SJSA1 (cell line): ENCODE results near the gene TP53TG5. TPM values are rescaled to one million over a fixed set of nuclear protein-coding genes. Genes with fewer than 3 reads are reported as not detected.

Source experiments
- DNase-seq, 2 experiments: peaks; one replicate each; pipeline ENCODE4 v3.0.0-alpha.2; 2015 to 2020; ENCODE audit warnings: low spot score in 2 of 2, low read depth in 1 of 2
- H3K27ac ChIP-seq: fragments of 250-450 bp; sonication (Bioruptor Pico); 2 replicates; pipeline ENCODE4 v1.5.1; 2020; ENCODE audit warnings: mild to moderate bottlenecking, moderate library complexity
- H3K27me3 ChIP-seq: fragments of 250-450 bp; sonication (Bioruptor Pico); replicated peaks from 2 replicates; pipeline ENCODE4 v1.5.1; 2020; ENCODE audit warnings: mild to moderate bottlenecking, moderate library complexity
- H3K36me3 ChIP-seq: fragments of 250-450 bp; sonication (Bioruptor Pico); 2 replicates; pipeline ENCODE4 v1.5.1; 2020; ENCODE audit warnings: mild to moderate bottlenecking
- H3K4me1 ChIP-seq: fragments of 250-450 bp; sonication (Bioruptor Pico); replicated peaks from 2 replicates; pipeline ENCODE4 v1.6.1; 2021; ENCODE audit warnings: mild to moderate bottlenecking
- H3K4me3 ChIP-seq: fragments of 250-450 bp; sonication (Bioruptor Pico); 2 replicates; pipeline ENCODE4 v1.5.1; 2020; ENCODE audit warnings: mild to moderate bottlenecking
- H3K9me3 ChIP-seq: fragments of 250-450 bp; sonication (Bioruptor Pico); replicated peaks from 2 replicates; pipeline ENCODE4 v1.5.1; 2020; ENCODE audit warnings: mild to moderate bottlenecking
- total RNA-seq: library from RNA; depleted of rRNA; stranded (reverse); fragments of >200 nt; shearing (Covaris generic); gene quantifications from 2 replicates; pipeline ENCODE4 v1.2.3, GENCODE V29; 2014

Gene TP53TG5
- total RNA-seq, 1 experiment from 2014 or later, result not detected

GRCh38 chr20:45368221-45368980 is 9.7 kb downstream of the TP53TG5 start:
- Histone ChIP-seq H3K27me3 (no peaks in the 10 kb centered on the region), H3K36me3 (peaks cover 8% of the 10 kb centered on the region), H3K27ac (no peak overlapping the region), H3K9me3 (no peaks in the 10 kb centered on the region), H3K4me1 (peaks cover 5% of the 10 kb centered on the region), H3K4me3 (no peak overlapping the region)
- no peak for DNase-seq

DNA sequence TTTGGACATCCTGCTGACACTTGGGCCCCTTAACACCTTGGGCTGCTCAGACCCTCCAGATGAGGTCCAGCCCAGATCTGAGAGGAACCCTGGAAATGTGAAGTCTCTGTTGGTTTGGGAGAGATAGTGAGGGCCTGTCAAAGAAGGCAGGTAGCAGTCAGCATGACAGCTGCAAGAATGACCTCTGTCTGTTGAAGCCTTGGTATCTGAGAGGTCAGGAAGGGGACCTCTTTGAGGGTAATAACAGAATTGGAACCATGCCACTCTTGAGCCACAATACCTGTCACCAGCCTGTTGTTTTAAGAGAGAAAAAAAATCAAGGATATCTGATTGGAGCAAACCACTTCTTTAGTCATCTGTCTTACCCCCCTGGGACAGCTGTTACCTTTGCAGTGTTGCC is 11.0 kb downstream of the TP53TG5 start:
- Histone ChIP-seq H3K4me1 (peaks cover 9% of the 10 kb centered on the region), H3K36me3 (peaks cover 8% of the 10 kb centered on the region), H3K9me3 (no peaks in the 10 kb centered on the region), H3K27ac (no peak overlapping the region), H3K4me3 (no peak overlapping the region), H3K27me3 (no peaks in the 10 kb centered on the region)
- DNase-seq, result no peak

GRCh38 chr20:45366631-45367030 is 11.5 kb downstream of the TP53TG5 start:
- Histone ChIP-seq H3K4me1 (peaks cover 9% of the 10 kb centered on the region), H3K4me3 (no peak overlapping the region), H3K36me3 (peaks cover 8% of the 10 kb centered on the region), H3K27me3 (no peaks in the 10 kb centered on the region), H3K27ac (no peak overlapping the region), H3K9me3 (no peaks in the 10 kb centered on the region)
- no peak for DNase-seq

DNA sequence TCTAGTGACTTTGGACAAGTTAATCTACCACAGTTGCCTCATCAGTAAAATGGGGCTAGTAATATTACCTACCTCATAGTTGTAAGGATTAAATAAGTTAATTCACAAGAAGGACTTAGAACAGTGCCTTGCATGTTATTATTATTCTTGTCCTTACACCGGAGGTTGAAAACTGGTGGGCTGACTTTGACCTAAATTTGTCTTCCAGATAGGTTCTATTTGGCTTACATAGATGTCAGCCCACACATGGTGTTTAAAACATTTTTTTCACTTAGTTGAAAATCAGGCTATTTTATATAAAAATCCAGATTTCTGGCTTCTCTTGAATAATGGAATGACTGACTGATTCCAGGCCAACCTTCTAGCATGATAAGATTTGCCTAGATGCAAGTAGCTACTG is 11.9 kb downstream of the TP53TG5 start:
- Histone ChIP-seq H3K4me1 (peaks cover 9% of the 10 kb centered on the region), H3K27me3 (no peaks in the 10 kb centered on the region), H3K36me3 (peaks cover 8% of the 10 kb centered on the region), H3K9me3 (no peaks in the 10 kb centered on the region), H3K4me3 (no peak overlapping the region), H3K27ac (no peak overlapping the region)
- no peak for DNase-seq

DNA sequence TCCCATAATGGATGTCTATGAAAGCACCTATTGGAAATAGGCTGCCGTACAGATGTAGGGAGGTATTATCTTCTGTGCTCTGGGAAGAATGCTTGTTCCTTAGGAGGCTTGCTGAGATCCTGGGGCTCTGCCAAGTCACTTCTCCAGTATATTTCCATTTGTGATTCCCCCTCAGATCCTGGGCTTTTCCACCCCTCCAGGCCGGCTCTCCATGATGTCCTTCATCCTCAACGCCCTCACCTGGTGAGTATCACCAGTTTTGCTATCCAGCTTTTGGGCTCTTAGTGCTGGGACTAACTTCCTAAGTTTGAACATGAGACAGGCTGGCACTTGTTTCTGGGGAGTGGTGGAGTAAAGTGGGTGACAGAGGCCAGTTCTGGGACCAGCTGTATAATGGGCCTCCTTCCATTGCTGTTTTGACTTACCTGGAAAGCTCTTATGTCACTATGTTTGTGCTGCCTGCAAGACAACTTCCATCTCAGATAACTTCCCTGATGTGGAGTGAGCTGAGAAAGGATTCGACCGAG is 12.6 kb downstream of the TP53TG5 start:
- H3K9me3 ChIP-seq, result no peaks in the 10 kb centered on the region
- H3K4me3 ChIP-seq, result no peak overlapping the region
- H3K27me3 ChIP-seq, result no peaks in the 10 kb centered on the region
- H3K4me1 ChIP-seq, result peaks cover 15% of the 10 kb centered on the region
- no peak overlapping the region for H3K27ac ChIP-seq
- no peak for DNase-seq
- H3K36me3 ChIP-seq, result peaks cover 8% of the 10 kb centered on the region

DNA sequence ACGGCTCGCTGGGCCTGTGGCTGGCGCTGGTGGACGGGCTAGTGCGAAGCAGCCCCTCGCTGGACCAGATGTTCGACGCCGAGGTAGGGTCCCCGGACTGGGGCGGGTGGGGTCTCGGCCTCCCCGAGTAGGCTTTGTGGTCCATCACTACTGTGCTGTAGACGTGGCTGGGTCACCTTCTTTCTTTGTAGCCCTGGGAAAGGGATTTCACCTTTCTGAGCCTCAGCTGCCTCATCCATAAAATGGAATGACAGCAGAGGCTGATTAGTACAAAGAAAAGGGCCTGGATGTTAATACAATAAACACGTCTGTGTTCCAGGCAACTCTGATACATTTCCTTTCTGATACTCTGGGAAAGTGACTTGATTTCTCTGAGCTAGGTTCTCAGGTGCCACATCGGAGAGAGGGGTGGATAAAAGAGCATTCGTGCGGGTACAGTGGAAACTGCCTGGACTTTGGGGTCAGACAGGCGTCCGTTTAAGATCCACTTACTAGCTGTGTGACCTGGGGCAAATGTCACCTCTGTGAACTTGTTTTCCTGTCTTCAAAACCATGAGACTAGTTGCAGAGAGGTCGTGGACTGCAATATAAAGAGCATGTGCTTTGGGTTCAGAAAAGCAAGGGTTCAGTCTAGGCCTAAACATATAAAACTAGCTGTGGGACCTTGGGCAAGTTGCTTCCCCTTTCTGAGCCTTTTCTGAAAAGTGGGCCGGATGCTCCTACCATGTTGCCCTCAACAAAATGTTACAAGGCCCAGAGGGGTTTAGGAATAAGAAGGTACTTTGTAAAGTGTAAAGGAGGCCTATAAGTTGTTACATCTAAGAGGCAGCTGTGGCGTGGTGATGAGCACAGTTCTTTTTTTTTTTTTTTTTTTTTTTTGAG is 14.3 kb downstream of the TP53TG5 start:
- Histone ChIP-seq H3K27ac (peak overlapping the region; percentile 74; the same call in 1 of the 2 replicates), H3K36me3 (peaks cover 8% of the 10 kb centered on the region), H3K4me3 (peak overlapping the region; percentile 58), H3K4me1 (peaks cover 31% of the 10 kb centered on the region), H3K9me3 (no peaks in the 10 kb centered on the region), H3K27me3 (no peaks in the 10 kb centered on the region)
- DNase-seq, result no peak

GRCh38 chr20:45362804-45363610 is 15.1 kb downstream of the TP53TG5 start, which contains the start of gene SYS1:
SYS1 (plus strand) TSS chr20:45363156; CDS start chr20:45363532, 376 bp downstream.
- Histone ChIP-seq H3K4me1 (peaks cover 40% of the 10 kb centered on the region), H3K27ac (peak within 1 kb of the TSS; percentile 74), H3K36me3 (peaks cover 4% of the 10 kb centered on the region), H3K4me3 (peak within 1 kb of the TSS; percentile 58), H3K27me3 (no peaks in the 10 kb centered on the region), H3K9me3 (no peaks in the 10 kb centered on the region)
- DNase-seq, result peak; percentile 99

GRCh38 chr20:45361793-45362192 is 16.3 kb downstream of the TP53TG5 start:
- Histone ChIP-seq H3K4me3 (no peak overlapping the region), H3K36me3 (peaks cover 4% of the 10 kb centered on the region), H3K27ac (no peak overlapping the region), H3K9me3 (no peaks in the 10 kb centered on the region), H3K4me1 (peaks cover 49% of the 10 kb centered on the region), H3K27me3 (no peaks in the 10 kb centered on the region)
- DNase-seq, result no peak

GRCh38 chr20:45359406-45360148 is 18.5 kb downstream of the TP53TG5 start:
- DNase-seq, result peak in 1 of 2 experiments; percentile 34
- H3K4me1 ChIP-seq, result peaks cover 63% of the 10 kb centered on the region
- H3K9me3 ChIP-seq, result no peaks in the 10 kb centered on the region
- H3K27me3 ChIP-seq, result no peaks in the 10 kb centered on the region
- H3K4me3 ChIP-seq, result no peak overlapping the region
- H3K36me3 ChIP-seq, result no peaks in the 10 kb centered on the region
- peak overlapping the region; percentile 73 for H3K27ac ChIP-seq

DNA sequence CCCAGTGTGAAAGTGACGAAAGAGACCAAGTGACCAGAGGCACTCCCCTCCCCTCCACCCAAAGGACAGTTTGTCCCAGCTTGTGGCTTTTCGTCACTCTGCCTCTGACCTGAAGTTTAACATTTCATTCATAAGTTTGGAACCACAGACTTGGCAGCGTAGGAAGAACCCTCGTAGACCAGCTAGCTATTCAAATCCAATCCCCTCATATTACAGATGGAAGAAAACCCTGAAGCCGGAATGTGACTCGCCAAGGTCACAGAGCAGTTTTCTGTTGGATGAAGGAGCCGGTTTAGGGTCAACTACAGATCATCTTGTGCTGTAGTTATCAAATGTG is 19.1 kb downstream of the TP53TG5 start:
- H3K9me3 ChIP-seq, result no peaks in the 10 kb centered on the region
- no peaks in the 10 kb centered on the region for H3K27me3 ChIP-seq
- H3K27ac ChIP-seq, result peak overlapping the region; percentile 73
- peaks cover 68% of the 10 kb centered on the region for H3K4me1 ChIP-seq
- no peak overlapping the region for H3K4me3 ChIP-seq
- peak in 1 of 2 experiments; percentile 61 for DNase-seq
- H3K36me3 ChIP-seq, result no peaks in the 10 kb centered on the region

DNA sequence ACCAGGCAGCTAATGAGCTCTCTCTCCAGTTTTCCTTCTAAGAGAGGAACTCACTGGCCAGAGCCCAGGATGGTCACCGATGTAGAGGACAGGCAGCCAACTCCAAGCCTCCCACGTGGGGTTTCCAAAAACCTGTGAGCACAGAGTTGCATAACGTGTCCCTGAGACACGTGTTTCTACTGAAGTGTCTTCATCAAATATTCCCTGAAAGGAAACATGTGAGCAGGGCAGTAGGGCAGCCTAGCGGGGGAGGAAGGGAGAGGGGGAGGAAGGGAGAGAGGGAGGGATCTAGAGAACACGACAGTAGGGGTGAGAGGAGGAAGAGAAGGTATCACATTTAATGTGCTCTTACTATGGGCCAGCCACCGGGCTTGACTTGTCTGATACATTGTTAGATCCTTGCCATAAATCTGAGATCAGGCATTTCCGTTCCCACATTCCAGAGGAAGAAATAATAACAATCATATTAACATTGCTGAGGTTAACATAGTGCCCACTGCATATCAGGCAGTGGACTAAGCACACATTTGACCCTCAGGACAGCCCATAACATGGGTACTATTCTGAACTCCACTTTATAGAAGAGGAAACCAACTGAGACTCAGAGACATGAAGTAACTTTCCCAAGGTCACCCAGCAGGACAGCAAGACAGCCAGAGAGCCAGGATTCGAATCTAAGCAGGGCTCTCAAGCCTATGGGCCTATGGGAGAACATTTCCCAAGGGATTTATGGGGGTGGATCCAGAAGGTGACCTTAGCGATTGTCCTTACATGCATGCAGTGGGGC is 19.6 kb downstream of the TP53TG5 start:
- no peak overlapping the region for H3K4me3 ChIP-seq
- DNase-seq, result peak; percentile 66 to 72
- peak overlapping the region; percentile 73 for H3K27ac ChIP-seq
- no peaks in the 10 kb centered on the region for H3K36me3 ChIP-seq
- peaks cover 69% of the 10 kb centered on the region for H3K4me1 ChIP-seq
- H3K9me3 ChIP-seq, result no peaks in the 10 kb centered on the region
- no peaks in the 10 kb centered on the region for H3K27me3 ChIP-seq
